WTC11 (cell line): Measurements from ENCODE around the gene SLCO2A1. TPM values are rescaled to one million over a fixed set of nuclear protein-coding genes. Genes with fewer than 3 reads are reported as not detected.
A peak's percentile ranks its signal among the peaks of the same experiment; 100 is the strongest.

Source experiments
- ATAC-seq: fragments of 200-7000 bp; cut with Tn5 transposase; 2 replicates; pipeline ENCODE4 v1.10.0; 2021; ENCODE audit warnings: mild to moderate bottlenecking, moderate library complexity
- CTCF ChIA-PET: fragments of 300-600 bp; sonication (Branson Sonifier 250); formaldehyde crosslinking; loops from one replicate; lab custom pipeline; 2021; ENCODE audit warnings: antibody characterized with exemption; lab: Charles Lee
- POLR2A ChIA-PET: fragments of 350-600 bp; sonication (Branson Sonifier 250); formaldehyde crosslinking; loops from one replicate; lab custom pipeline; 2021; ENCODE audit warnings: antibody characterized with exemption; lab: Charles Lee
- DNase-seq: peaks from one replicate; pipeline ENCODE4 v3.0.0; 2021; ENCODE audit warnings: low spot score
- H3K27ac Mint-ChIP-seq: 2 replicates; pipeline ENCODE4 v1.8.0; 2021; ENCODE audit warnings: mixed read lengths
- H3K27me3 Mint-ChIP-seq: 2 replicates; pipeline ENCODE4 v1.8.0; 2021; ENCODE audit warnings: low read depth, mild to moderate bottlenecking, moderate library complexity, mixed read lengths
- H3K36me3 Mint-ChIP-seq: 2 replicates; pipeline ENCODE4 v1.8.0; 2021; ENCODE audit warnings: mixed read lengths
- H3K4me1 Mint-ChIP-seq: 2 replicates; pipeline ENCODE4 v1.8.0; 2022; ENCODE audit warnings: mixed read lengths
- H3K4me3 Mint-ChIP-seq: 2 replicates; pipeline ENCODE4 v1.8.0; 2021; ENCODE audit warnings: mild to moderate bottlenecking, moderate library complexity, mixed read lengths
- H3K9me3 Mint-ChIP-seq: 2 replicates; pipeline ENCODE4 v1.8.0; 2021; ENCODE audit warnings: mixed read lengths
- ATF2 ChIP-seq: sonication (generic); formaldehyde crosslinking; IDR thresholded peaks from 2 replicates; pipeline ENCODE4 v1.8.1; 2022; ENCODE audit warnings: low read depth, missing genetic modification reagents, borderline replicate concordance
- FOXK1 ChIP-seq: sonication (generic); formaldehyde crosslinking; IDR thresholded peaks from 2 replicates; pipeline ENCODE4 v1.8.0; 2022; ENCODE audit warnings: mild to moderate bottlenecking, moderate library complexity, missing genetic modification reagents
- GTF2I ChIP-seq: fragments of 250-450 bp; sonication (Bioruptor Pico); conservative IDR thresholded peaks from 2 replicates; pipeline ENCODE4 v1.4.0; 2021; ENCODE audit warnings: mild to moderate bottlenecking
- IRF2 ChIP-seq: sonication (generic); formaldehyde crosslinking; IDR thresholded peaks from 2 replicates; pipeline ENCODE4 v1.8.0; 2022; ENCODE audit warnings: low read depth, missing genetic modification reagents, borderline replicate concordance
- SP1 ChIP-seq: sonication (generic); formaldehyde crosslinking; conservative IDR thresholded peaks from 2 replicates; pipeline ENCODE4 v1.8.1; 2022; ENCODE audit warnings: missing genetic modification reagents
- STAT6 ChIP-seq: sonication (generic); formaldehyde crosslinking; conservative IDR thresholded peaks from 2 replicates; pipeline ENCODE4 v1.8.1; 2023; ENCODE audit warnings: mild to moderate bottlenecking, low read depth, missing genetic modification reagents, moderate library complexity
- ZNF219 ChIP-seq: sonication (generic); formaldehyde crosslinking; IDR thresholded peaks from 2 replicates; pipeline ENCODE4 v1.8.0; 2023; ENCODE audit warnings: missing genetic modification reagents, mild to moderate bottlenecking, borderline replicate concordance
- ZNF232 ChIP-seq: sonication (generic); formaldehyde crosslinking; IDR thresholded peaks from 2 replicates; pipeline ENCODE4 v1.8.0; 2022; ENCODE audit warnings: mild to moderate bottlenecking, missing genetic modification reagents
- ZNF425 ChIP-seq: fragments of 250-450 bp; sonication (Bioruptor Pico); conservative IDR thresholded peaks from 2 replicates; pipeline ENCODE4 v1.9.0; 2021; ENCODE audit warnings: mild to moderate bottlenecking
- ZNF512 ChIP-seq: sonication (generic); formaldehyde crosslinking; IDR thresholded peaks from 2 replicates; pipeline ENCODE4 v1.8.1; 2022; ENCODE audit warnings: missing genetic modification reagents, borderline replicate concordance
- total RNA-seq: library from RNA; stranded (reverse); gene quantifications from 3 replicates; pipeline ENCODE4 v1.2.3, GENCODE V29; 2021

SLCO2A1 gene
- total RNA-seq, 1 experiment from 2014 or later, result 3.3 TPM

- Mint-ChIP-seq H3K27ac (no peak overlapping the region), H3K9me3 (peaks cover 1% of the 10 kb centered on the region), H3K4me1 (peaks cover 18% of the 10 kb centered on the region)
- no peak for DNase-seq
- CTCF ChIA-PET, result interaction anchor here (0.7 to 1.1 kb wide), 2 partner anchors 9 to 23 kb away, joined by 3 read pairs; no protein-coding TSS in a partner anchor
- TF ChIP-seq STAT6 (no peak), ATF2 (CRISPR knock-in tag) (no peak), ZNF232 (CRISPR knock-in tag) (no peak), ZNF425 (no peak)
- TF ChIP-seq, all 79 proteins: peak for 0
- ATAC-seq, result peak; percentile 30
- H3K4me3 Mint-ChIP-seq, result no peak overlapping the region
- POLR2A ChIA-PET, result no interaction called here
- H3K27me3 Mint-ChIP-seq, result no peaks in the 10 kb centered on the region; the same call in 1 of the 2 replicates
- H3K36me3 Mint-ChIP-seq, result peaks cover 3% of the 10 kb centered on the region; the same call in 1 of the 2 replicates
Measured at GRCh38 chr3:133887074-133887802, 142.5 kb downstream of the SLCO2A1 start.

- Mint-ChIP-seq H3K36me3 (peaks cover 9% of the 10 kb centered on the region), H3K27me3 (no peaks in the 10 kb centered on the region; the same call in 1 of the 2 replicates), H3K4me1 (peaks cover 18% of the 10 kb centered on the region)
- ChIA-PET CTCF (interaction anchor here (1.3 kb wide), 1 partner anchor 53 kb away, joined by 3 read pairs; no protein-coding TSS in a partner anchor), POLR2A (no interaction called here)
- no peak for DNase-seq
- TF ChIP-seq ZNF219 (CRISPR knock-in tag) (no peak), FOXK1 (CRISPR knock-in tag) (no peak), IRF2 (CRISPR knock-in tag) (no peak), ZNF512 (CRISPR knock-in tag) (no peak), SP1 (CRISPR knock-in tag) (no peak), GTF2I (CRISPR knock-in tag) (no peak)
- TF ChIP-seq, all 79 proteins: peak for 0
- ATAC-seq, result no peak
- Mint-ChIP-seq H3K9me3 (peaks cover 8% of the 10 kb centered on the region), H3K27ac (no peak overlapping the region), H3K4me3 (no peak overlapping the region)
Measured at GRCh38 chr3:133886031-133886722, 143.5 kb downstream of the SLCO2A1 start.
